ENCODE data around the gene MET.

MET gene

GRCh38 chr7:116672596-116673456 lies 830 bp downstream of the MET start:
- Mint-ChIP-seq H3K4me3 (peak overlapping the region; percentile 13 to 15), H3K27me3 (peaks cover 42 to 49% of the 10 kb centered on the region in 2 donors)
- ATAC-seq (replicated peaks): no peak

GRCh38 chr7:116673457-116673865 lies 1.5 kb downstream of the MET start:
- no peak overlapping the region for H3K4me3 Mint-ChIP-seq
- peaks cover 42 to 48% of the 10 kb centered on the region in 2 donors for H3K27me3 Mint-ChIP-seq

More at GRCh38 chr7:116672596-116673456, 830 bp downstream of the MET start:
- Mint-ChIP-seq H3K9me3 (no peaks in the 10 kb centered on the region), H3K36me3 (ENCODE audit: insufficient read depth) (no peaks in the 10 kb centered on the region), H3K4me1 (ENCODE audit: low read depth in 2 of 2) (peaks cover 4 to 7% of the 10 kb centered on the region in 2 donors), H3K27ac (no peak overlapping the region)
- no peak for DNase-seq

GRCh38 chr7:116674508-116675173 lies 2.6 kb downstream of the MET start:
- Mint-ChIP-seq H3K4me1 (ENCODE audit: low read depth in 2 of 2) (peaks cover 4 to 7% of the 10 kb centered on the region in 2 donors), H3K9me3 (no peaks in the 10 kb centered on the region), H3K4me3 (no peak overlapping the region), H3K36me3 (ENCODE audit: insufficient read depth) (no peaks in the 10 kb centered on the region), H3K27ac (no peak overlapping the region), H3K27me3 (peaks cover 33 to 41% of the 10 kb centered on the region in 2 donors)
- no peak for DNase-seq
- ATAC-seq (replicated peaks): no peak

More at GRCh38 chr7:116673457-116673865, 1.5 kb downstream of the MET start:
- Mint-ChIP-seq H3K9me3 (no peaks in the 10 kb centered on the region), H3K36me3 (ENCODE audit: insufficient read depth) (no peaks in the 10 kb centered on the region), H3K27ac (no peak overlapping the region), H3K4me1 (ENCODE audit: low read depth in 2 of 2) (peaks cover 4 to 7% of the 10 kb centered on the region in 2 donors)
- ATAC-seq (replicated peaks): no peak
- DNase-seq: no peak

GRCh38 chr7:116675812-116676355 lies 3.9 kb downstream of the MET start:
- no peak overlapping the region for H3K4me3 Mint-ChIP-seq
- H3K4me1 Mint-ChIP-seq (ENCODE audit: low read depth in 2 of 2): peaks cover 4 to 7% of the 10 kb centered on the region in 2 donors
- no peak for DNase-seq
- H3K36me3 Mint-ChIP-seq (ENCODE audit: insufficient read depth): no peaks in the 10 kb centered on the region
- H3K9me3 Mint-ChIP-seq: no peaks in the 10 kb centered on the region
- H3K27ac Mint-ChIP-seq: no peak overlapping the region
- peaks cover 28 to 38% of the 10 kb centered on the region in 2 donors for H3K27me3 Mint-ChIP-seq
- no peak for ATAC-seq (replicated peaks)

- no peaks in the 10 kb centered on the region for H3K4me1 Mint-ChIP-seq (ENCODE audit: low read depth in 2 of 2)
- DNase-seq (no peak), ATAC-seq (replicated peaks) (no peak)
- no peak overlapping the region for H3K4me3 Mint-ChIP-seq
- peaks cover 8 to 21% of the 10 kb centered on the region in 2 donors for H3K27me3 Mint-ChIP-seq
- peaks cover 0 to 1% of the 10 kb centered on the region in 2 donors for H3K9me3 Mint-ChIP-seq
- no peak overlapping the region for H3K27ac Mint-ChIP-seq
- no peaks in the 10 kb centered on the region for H3K36me3 Mint-ChIP-seq (ENCODE audit: insufficient read depth)
These were observed 6.8 kb downstream of the MET start for GRCh38 chr7:116678780-116679179.

- no peak for DNase-seq
- peaks cover 0 to 1% of the 10 kb centered on the region in 2 donors for H3K9me3 Mint-ChIP-seq
- ATAC-seq (replicated peaks): no peak
- H3K4me3 Mint-ChIP-seq: no peak overlapping the region
- H3K27me3 Mint-ChIP-seq: peaks cover 15 to 24% of the 10 kb centered on the region in 2 donors
- no peak overlapping the region for H3K27ac Mint-ChIP-seq
- no peaks in the 10 kb centered on the region for H3K4me1 Mint-ChIP-seq (ENCODE audit: low read depth in 2 of 2)
- no peaks in the 10 kb centered on the region for H3K36me3 Mint-ChIP-seq (ENCODE audit: insufficient read depth)
These were observed 7.5 kb downstream of the MET start for GRCh38 chr7:116679500-116679899.

DNA sequence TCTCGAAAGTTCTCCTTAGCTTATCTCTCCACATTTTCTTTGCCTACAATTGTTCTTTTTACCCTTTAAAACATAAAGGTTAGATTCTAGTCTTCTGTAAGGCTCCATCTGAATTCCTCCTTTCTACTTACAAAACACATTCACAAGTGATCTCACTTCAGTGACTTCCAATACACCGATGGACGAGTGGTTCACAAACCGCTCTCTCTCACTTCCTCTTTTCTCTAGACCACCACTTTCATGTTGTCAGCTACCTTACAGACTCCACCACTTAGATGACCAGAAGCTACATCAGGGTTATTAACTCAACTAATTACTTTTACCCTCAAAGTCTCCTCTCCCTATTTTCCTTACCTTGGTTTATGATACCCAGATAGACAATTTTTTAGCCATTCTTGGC lies 11.8 kb downstream of the MET start:
- H3K27me3 Mint-ChIP-seq: peaks cover 32 to 38% of the 10 kb centered on the region in 2 donors
- DNase-seq: no peak
- H3K9me3 Mint-ChIP-seq: peaks cover 0 to 1% of the 10 kb centered on the region in 2 donors
- no peak for ATAC-seq (replicated peaks)
- H3K27ac Mint-ChIP-seq: no peak overlapping the region
- no peaks in the 10 kb centered on the region for H3K4me1 Mint-ChIP-seq (ENCODE audit: low read depth in 2 of 2)
- H3K36me3 Mint-ChIP-seq (ENCODE audit: insufficient read depth): no peaks in the 10 kb centered on the region
- no peak overlapping the region for H3K4me3 Mint-ChIP-seq

GRCh38 chr7:116686033-116686432 lies 14.0 kb downstream of the MET start:
- DNase-seq: no peak
- H3K27me3 Mint-ChIP-seq: peaks cover 32 to 38% of the 10 kb centered on the region in 2 donors
- no peak for ATAC-seq (replicated peaks)
- H3K27ac Mint-ChIP-seq: no peak overlapping the region
- H3K36me3 Mint-ChIP-seq (ENCODE audit: insufficient read depth): no peaks in the 10 kb centered on the region
- no peak overlapping the region for H3K4me3 Mint-ChIP-seq
- peaks cover 0 to 1% of the 10 kb centered on the region in 2 donors for H3K9me3 Mint-ChIP-seq
- no peaks in the 10 kb centered on the region for H3K4me1 Mint-ChIP-seq (ENCODE audit: low read depth in 2 of 2)

GRCh38 chr7:116686812-116687419 lies 14.9 kb downstream of the MET start:
- H3K27ac Mint-ChIP-seq: no peak overlapping the region
- no peak overlapping the region for H3K4me3 Mint-ChIP-seq
- H3K9me3 Mint-ChIP-seq: peaks cover 0 to 1% of the 10 kb centered on the region in 2 donors
- H3K4me1 Mint-ChIP-seq (ENCODE audit: low read depth in 2 of 2): no peaks in the 10 kb centered on the region
- no peaks in the 10 kb centered on the region for H3K36me3 Mint-ChIP-seq (ENCODE audit: insufficient read depth)
- ATAC-seq (replicated peaks) (no peak), DNase-seq (no peak)
- peaks cover 32 to 38% of the 10 kb centered on the region in 2 donors for H3K27me3 Mint-ChIP-seq

GRCh38 chr7:116687801-116688201 lies 15.8 kb downstream of the MET start:
- H3K4me3 Mint-ChIP-seq: no peak overlapping the region
- H3K4me1 Mint-ChIP-seq (ENCODE audit: low read depth in 2 of 2): no peaks in the 10 kb centered on the region
- ATAC-seq (replicated peaks) (no peak), DNase-seq (no peak)
- H3K36me3 Mint-ChIP-seq (ENCODE audit: insufficient read depth): no peaks in the 10 kb centered on the region
- peaks cover 32 to 38% of the 10 kb centered on the region in 2 donors for H3K27me3 Mint-ChIP-seq
- no peak overlapping the region for H3K27ac Mint-ChIP-seq
- peaks cover 0 to 1% of the 10 kb centered on the region in 2 donors for H3K9me3 Mint-ChIP-seq

- H3K27me3 Mint-ChIP-seq: peaks cover 18 to 19% of the 10 kb centered on the region in 2 donors
- ATAC-seq (replicated peaks) (no peak), DNase-seq (no peak)
- H3K27ac Mint-ChIP-seq: no peak overlapping the region
- no peaks in the 10 kb centered on the region for H3K36me3 Mint-ChIP-seq (ENCODE audit: insufficient read depth)
- H3K4me1 Mint-ChIP-seq (ENCODE audit: low read depth in 2 of 2): no peaks in the 10 kb centered on the region
- H3K4me3 Mint-ChIP-seq: no peak overlapping the region
- H3K9me3 Mint-ChIP-seq: no peaks in the 10 kb centered on the region
These were observed 17.8 kb downstream of the MET start for GRCh38 chr7:116689790-116690259.

GRCh38 chr7:116691664-116692063 lies 19.7 kb downstream of the MET start:
- no peak for ATAC-seq (replicated peaks)
- DNase-seq: no peak
- Mint-ChIP-seq H3K4me3 (no peak overlapping the region), H3K9me3 (no peaks in the 10 kb centered on the region), H3K4me1 (ENCODE audit: low read depth in 2 of 2) (no peaks in the 10 kb centered on the region), H3K27ac (no peak overlapping the region), H3K27me3 (peaks cover 14% of the 10 kb centered on the region in 2 donors), H3K36me3 (ENCODE audit: insufficient read depth) (no peaks in the 10 kb centered on the region)

All from effector memory CD8-positive, alpha-beta T cell (primary cell).